Peyer's patch (tissue), 4 donors: Measurements from ENCODE around the gene AFG1L. TPM values are rescaled to one million over a fixed set of nuclear protein-coding genes. Genes with fewer than 3 reads are reported as not detected.
A peak's percentile ranks its signal among the peaks of the same experiment; 100 is the strongest.

Experiments
- DNase-seq, 3 donors: peaks; one replicate each; pipeline ENCODE4 v3.0.0-alpha.2; 2017 to 2019
- H3K27ac ChIP-seq, 4 donors: fragments of 200-600 bp; sonication (generic); one replicate each; pipeline ENCODE4 v1.5.1; 2016 to 2019
- H3K27me3 ChIP-seq, 2 donors: fragments of 200-600 bp; sonication (generic); one replicate each; pipeline ENCODE4 v1.5.1; 2019
- H3K36me3 ChIP-seq, 3 donors: fragments of 200-600 bp; sonication (generic); one replicate each; pipeline ENCODE4 v1.5.1; 2016 to 2019
- H3K4me1 ChIP-seq, 4 donors: fragments of 200-600 bp; sonication (generic); one replicate each; pipeline ENCODE4 v1.5.1; 2016 to 2019
- H3K4me3 ChIP-seq, 4 donors: fragments of 200-600 bp; sonication (generic); 1 replicate in 3 of 4; 2 replicates in 1 of 4; pipeline ENCODE4 v1.5.1; 2016 to 2019; ENCODE audit warnings: mild to moderate bottlenecking in 1 of 4
- H3K9me3 ChIP-seq, 4 donors: fragments of 200-600 bp; sonication (generic); one replicate each; pipeline ENCODE4 v1.5.1; 2016 to 2019; ENCODE audit warnings: mild to moderate bottlenecking in 1 of 4
- POLR2A ChIP-seq, 2 donors: fragments of 450-650 bp; IDR thresholded peaks; one replicate each; pipeline ENCODE4 v1.5.1; 2017; ENCODE audit warnings: antibody characterized with exemption in 2 of 2, mild to moderate bottlenecking in 2 of 2, moderate library complexity in 2 of 2
- total RNA-seq, 4 donors: library from RNA; depleted of rRNA; stranded (reverse); fragments of >200 nt; gene quantifications; one replicate each; pipeline ENCODE4 v1.1.0, GENCODE V29; 2016
- TF ChIP-seq, protein P1 (sequence below), 6 experiments: fragments of 450-650 bp in 4 of 6; fragments of 200-600 bp in 2 of 6; sonication (generic) in 1 of 6; IDR thresholded peaks; one replicate each; pipeline ENCODE4 v1.5.1; 2017 to 2019; ENCODE audit warnings: antibody characterized with exemption in 6 of 6, mild to moderate bottlenecking in 3 of 6, moderate library complexity in 1 of 6

Gene AFG1L
- total RNA-seq, 4 donors from 2014 or later = 6.0 to 15.1 (median 8.1) TPM

DNA sequence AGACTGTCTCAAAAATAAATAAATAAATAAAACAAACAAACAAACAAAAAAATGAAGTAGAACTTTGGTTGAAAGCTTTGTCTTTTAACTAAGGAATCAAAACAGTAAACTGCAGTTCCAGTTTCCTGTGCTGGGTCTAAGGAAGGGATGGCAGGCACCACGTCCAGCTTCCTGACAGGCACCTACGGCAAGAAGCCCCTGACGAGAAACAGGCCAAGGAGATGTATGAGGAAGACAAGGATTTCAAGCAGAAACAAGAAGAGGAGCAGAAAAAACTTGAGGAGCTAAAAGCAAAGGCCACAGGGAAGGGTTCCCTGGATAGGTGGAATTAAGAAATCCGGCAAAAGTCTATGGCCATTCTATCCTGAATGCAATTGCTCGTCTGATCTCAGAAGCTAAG lies 42.8 kb upstream of the AFG1L start:
- Histone ChIP-seq H3K27ac (no peak overlapping the region), H3K4me1 (peaks cover 0 to 14% (median 0%) of the 10 kb centered on the region in 4 donors), H3K9me3 (no peaks in the 10 kb centered on the region), H3K4me3 (no peak overlapping the region), H3K27me3 (no peaks in the 10 kb centered on the region), H3K36me3 (peaks cover 0 to 6% (median 0%) of the 10 kb centered on the region in 3 donors)
- DNase-seq = no peak
- TF ChIP-seq POLR2A (IDR thresholded peaks at IDR 0.05) = no peak
- TF ChIP-seq, protein P1, sequence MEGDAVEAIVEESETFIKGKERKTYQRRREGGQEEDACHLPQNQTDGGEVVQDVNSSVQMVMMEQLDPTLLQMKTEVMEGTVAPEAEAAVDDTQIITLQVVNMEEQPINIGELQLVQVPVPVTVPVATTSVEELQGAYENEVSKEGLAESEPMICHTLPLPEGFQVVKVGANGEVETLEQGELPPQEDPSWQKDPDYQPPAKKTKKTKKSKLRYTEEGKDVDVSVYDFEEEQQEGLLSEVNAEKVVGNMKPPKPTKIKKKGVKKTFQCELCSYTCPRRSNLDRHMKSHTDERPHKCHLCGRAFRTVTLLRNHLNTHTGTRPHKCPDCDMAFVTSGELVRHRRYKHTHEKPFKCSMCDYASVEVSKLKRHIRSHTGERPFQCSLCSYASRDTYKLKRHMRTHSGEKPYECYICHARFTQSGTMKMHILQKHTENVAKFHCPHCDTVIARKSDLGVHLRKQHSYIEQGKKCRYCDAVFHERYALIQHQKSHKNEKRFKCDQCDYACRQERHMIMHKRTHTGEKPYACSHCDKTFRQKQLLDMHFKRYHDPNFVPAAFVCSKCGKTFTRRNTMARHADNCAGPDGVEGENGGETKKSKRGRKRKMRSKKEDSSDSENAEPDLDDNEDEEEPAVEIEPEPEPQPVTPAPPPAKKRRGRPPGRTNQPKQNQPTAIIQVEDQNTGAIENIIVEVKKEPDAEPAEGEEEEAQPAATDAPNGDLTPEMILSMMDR (IDR thresholded peaks at IDR 0.05) = no peak

DNA sequence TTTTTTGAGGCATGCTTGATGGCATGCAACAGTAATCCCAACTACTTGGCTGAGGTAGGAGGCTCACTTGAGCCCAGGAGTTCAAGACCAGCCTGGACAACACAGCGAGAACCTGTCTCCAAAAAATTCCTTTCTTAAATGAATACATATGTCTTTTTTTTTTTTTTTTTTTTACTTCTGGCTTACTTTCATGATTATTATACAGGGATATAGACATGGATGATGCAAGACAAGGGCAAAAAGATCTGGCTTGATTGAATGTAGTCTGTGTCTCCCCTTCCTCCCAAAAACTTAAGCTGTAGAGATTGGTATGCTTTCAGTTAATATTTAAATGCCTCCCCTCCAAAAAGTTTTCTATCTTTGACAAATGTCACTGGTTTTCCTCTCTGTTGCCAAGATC lies 41.6 kb upstream of the AFG1L start:
- H3K4me3 ChIP-seq = no peak overlapping the region
- TF ChIP-seq POLR2A (IDR thresholded peaks at IDR 0.05) = no peak
- TF ChIP-seq, protein P1 (IDR thresholded peaks at IDR 0.05) = no peak
- H3K27me3 ChIP-seq = no peaks in the 10 kb centered on the region
- peaks cover 0 to 6% (median 0%) of the 10 kb centered on the region in 3 donors for H3K36me3 ChIP-seq
- H3K27ac ChIP-seq = no peak overlapping the region
- H3K4me1 ChIP-seq = peaks cover 0 to 21% (median 0%) of the 10 kb centered on the region in 4 donors
- no peaks in the 10 kb centered on the region for H3K9me3 ChIP-seq
- no peak for DNase-seq

- TF ChIP-seq POLR2A (IDR thresholded peaks at IDR 0.05) = no peak
- Histone ChIP-seq H3K36me3 (peaks cover 0 to 6% (median 0%) of the 10 kb centered on the region in 3 donors), H3K27me3 (no peaks in the 10 kb centered on the region), H3K4me1 (peaks cover 0 to 35% (median 7%) of the 10 kb centered on the region in 4 donors), H3K4me3 (no peak overlapping the region), H3K9me3 (no peaks in the 10 kb centered on the region), H3K27ac (no peak overlapping the region)
- no peak for DNase-seq
These were observed 40.1 kb upstream of the AFG1L start for GRCh38 chr6:108254433-108255410.

- Histone ChIP-seq H3K27me3 (no peaks in the 10 kb centered on the region), H3K9me3 (no peaks in the 10 kb centered on the region), H3K36me3 (peaks cover 0 to 6% (median 0%) of the 10 kb centered on the region in 3 donors), H3K4me1 (peaks cover 0 to 23% (median 8%) of the 10 kb centered on the region in 4 donors), H3K4me3 (peak overlapping the region; percentile 63 to 85 (median 77)), H3K27ac (peak overlapping the region; percentile 89 to 97 (median 92))
- no peak for TF ChIP-seq POLR2A (IDR thresholded peaks at IDR 0.05)
- TF ChIP-seq, protein P1 (IDR thresholded peaks at IDR 0.05) = peak in 1 of 6 experiments; percentile 20
- peak; percentile 52 to 68 (median 54) for DNase-seq
These were observed 34.6 kb upstream of the AFG1L start for GRCh38 chr6:108260126-108260808.

DNA sequence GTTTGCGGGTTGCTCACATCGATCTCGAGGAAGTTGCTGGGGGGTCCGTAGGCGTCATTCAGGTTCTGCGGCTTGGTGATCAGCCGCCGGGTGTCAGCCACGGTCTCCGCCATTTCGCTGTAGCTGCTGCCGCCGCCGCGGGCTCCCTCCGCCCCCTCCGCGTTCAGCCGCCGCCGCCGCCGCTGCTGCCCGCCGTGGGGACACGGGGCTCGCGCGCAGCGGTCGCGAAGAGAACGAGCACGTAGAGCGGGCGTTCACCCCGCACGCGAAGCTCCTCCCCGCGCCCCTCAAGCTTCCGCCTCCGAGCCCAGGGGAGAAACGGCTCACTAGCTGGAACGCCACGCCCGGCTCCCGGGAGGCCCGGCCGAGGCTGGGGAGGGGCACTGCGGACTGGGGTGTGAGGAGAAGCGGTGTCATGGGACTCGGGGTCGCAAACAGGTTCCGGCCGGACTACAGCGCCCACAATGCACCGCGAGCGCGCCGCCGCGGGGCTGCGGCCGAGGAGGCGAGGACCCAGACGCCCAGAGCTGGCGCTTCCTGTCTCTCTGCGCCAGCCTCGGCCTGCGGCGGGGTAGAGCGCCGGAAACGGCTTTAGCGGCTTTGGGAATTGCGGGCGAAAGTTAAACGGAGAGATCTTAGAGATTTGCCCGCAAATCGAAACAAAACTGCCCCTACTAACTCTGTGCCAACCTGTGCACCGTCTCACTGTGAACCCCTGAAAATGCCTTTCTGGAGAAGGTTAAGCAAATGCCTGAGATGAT lies 33.9 kb upstream of the AFG1L start, which contains the start of gene SNX3:
TSS of gene SNX3 (minus strand) at position 232 of the 761 bp plus-strand sequence. CDS start at position 113, 119 bp downstream.
- H3K9me3 ChIP-seq = no peaks in the 10 kb centered on the region
- peaks cover 0 to 21% (median 8%) of the 10 kb centered on the region in 4 donors for H3K4me1 ChIP-seq
- H3K27me3 ChIP-seq = no peaks in the 10 kb centered on the region
- peak; percentile 53 to 55 for TF ChIP-seq POLR2A (IDR thresholded peaks at IDR 0.05)
- TF ChIP-seq, protein P1 (IDR thresholded peaks at IDR 0.05) = peak in 3 of 6 experiments; percentile 13 to 24 (median 22)
- DNase-seq = peak; percentile 93 to 98 (median 98)
- H3K27ac ChIP-seq = peak within 1 kb of the TSS; percentile 89 to 97 (median 92)
- H3K36me3 ChIP-seq = peaks cover 0 to 2% (median 0%) of the 10 kb centered on the region in 3 donors
- peak within 1 kb of the TSS; percentile 63 to 85 (median 77) for H3K4me3 ChIP-seq
